IPS-15b (cell line): ENCODE data around the gene HIVEP3.

ENCODE experiments used
- H3K27me3 ChIP-seq: one replicate; pipeline ENCODE4 v1.6.1; 2013; ENCODE audit warnings: low read length; ENCODE audit not compliant: control insufficient read depth, insufficient read depth
- H3K36me3 ChIP-seq: one replicate; pipeline ENCODE4 v1.6.1; 2013; ENCODE audit warnings: low read length; ENCODE audit not compliant: control insufficient read depth, insufficient read depth
- H3K4me1 ChIP-seq: one replicate; pipeline ENCODE4 v1.6.1; 2013; ENCODE audit warnings: mild to moderate bottlenecking, low read length; ENCODE audit not compliant: control insufficient read depth, insufficient read depth
- H3K4me3 ChIP-seq: one replicate; pipeline ENCODE4 v1.5.1; 2013; ENCODE audit warnings: low read depth, low read length
- H3K9ac ChIP-seq: one replicate; pipeline ENCODE4 v1.6.1; 2013; ENCODE audit warnings: low read depth, mild to moderate bottlenecking, low read length
- H3K9me3 ChIP-seq: one replicate; pipeline ENCODE4 v1.6.1; 2013; ENCODE audit warnings: mild to moderate bottlenecking, low read length; ENCODE audit not compliant: control insufficient read depth, insufficient read depth

Gene HIVEP3

GRCh38 chr1:41656825-41657500, 261.8 kb downstream of the HIVEP3 start:
- Histone ChIP-seq H3K36me3 (no peaks in the 10 kb centered on the region), H3K4me1 (no peaks in the 10 kb centered on the region), H3K4me3 (no peak overlapping the region), H3K9me3 (no peaks in the 10 kb centered on the region), H3K9ac (no peak overlapping the region), H3K27me3 (peaks cover 25% of the 10 kb centered on the region)

- H3K9me3 ChIP-seq, result no peaks in the 10 kb centered on the region
- no peaks in the 10 kb centered on the region for H3K36me3 ChIP-seq
- no peak overlapping the region for H3K4me3 ChIP-seq
- H3K4me1 ChIP-seq, result no peaks in the 10 kb centered on the region
- peaks cover 17% of the 10 kb centered on the region for H3K27me3 ChIP-seq
- H3K9ac ChIP-seq, result no peak overlapping the region
Observed at GRCh38 chr1:41656068-41656467, 262.7 kb downstream of the HIVEP3 start.

DNA sequence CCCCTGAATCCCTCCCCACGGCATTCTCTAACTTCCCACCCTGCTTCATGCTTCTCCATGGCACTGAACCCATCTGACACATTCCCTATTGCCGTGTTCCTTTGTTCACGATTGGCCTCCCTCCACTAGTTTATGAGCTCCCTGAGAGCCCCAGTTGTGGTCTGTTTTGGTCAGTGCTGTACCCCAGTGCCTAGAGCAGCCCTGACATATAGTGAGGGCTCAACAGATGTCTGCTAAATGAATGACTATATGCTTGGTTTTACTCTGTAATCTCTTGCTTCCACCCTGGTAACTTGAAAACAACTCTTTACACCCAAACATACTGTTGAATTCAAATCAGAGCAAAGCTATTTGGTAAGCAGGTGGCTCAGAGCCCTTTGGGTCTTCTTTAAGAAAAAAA, 263.1 kb downstream of the HIVEP3 start:
- peaks cover 13% of the 10 kb centered on the region for H3K27me3 ChIP-seq
- H3K36me3 ChIP-seq, result no peaks in the 10 kb centered on the region
- H3K4me3 ChIP-seq, result no peak overlapping the region
- no peak overlapping the region for H3K9ac ChIP-seq
- H3K9me3 ChIP-seq, result no peaks in the 10 kb centered on the region
- H3K4me1 ChIP-seq, result no peaks in the 10 kb centered on the region

GRCh38 chr1:41653574-41653973, 265.1 kb downstream of the HIVEP3 start:
- no peaks in the 10 kb centered on the region for H3K9me3 ChIP-seq
- no peaks in the 10 kb centered on the region for H3K27me3 ChIP-seq
- H3K36me3 ChIP-seq, result no peaks in the 10 kb centered on the region
- no peaks in the 10 kb centered on the region for H3K4me1 ChIP-seq
- H3K4me3 ChIP-seq, result no peak overlapping the region
- no peak overlapping the region for H3K9ac ChIP-seq

DNA sequence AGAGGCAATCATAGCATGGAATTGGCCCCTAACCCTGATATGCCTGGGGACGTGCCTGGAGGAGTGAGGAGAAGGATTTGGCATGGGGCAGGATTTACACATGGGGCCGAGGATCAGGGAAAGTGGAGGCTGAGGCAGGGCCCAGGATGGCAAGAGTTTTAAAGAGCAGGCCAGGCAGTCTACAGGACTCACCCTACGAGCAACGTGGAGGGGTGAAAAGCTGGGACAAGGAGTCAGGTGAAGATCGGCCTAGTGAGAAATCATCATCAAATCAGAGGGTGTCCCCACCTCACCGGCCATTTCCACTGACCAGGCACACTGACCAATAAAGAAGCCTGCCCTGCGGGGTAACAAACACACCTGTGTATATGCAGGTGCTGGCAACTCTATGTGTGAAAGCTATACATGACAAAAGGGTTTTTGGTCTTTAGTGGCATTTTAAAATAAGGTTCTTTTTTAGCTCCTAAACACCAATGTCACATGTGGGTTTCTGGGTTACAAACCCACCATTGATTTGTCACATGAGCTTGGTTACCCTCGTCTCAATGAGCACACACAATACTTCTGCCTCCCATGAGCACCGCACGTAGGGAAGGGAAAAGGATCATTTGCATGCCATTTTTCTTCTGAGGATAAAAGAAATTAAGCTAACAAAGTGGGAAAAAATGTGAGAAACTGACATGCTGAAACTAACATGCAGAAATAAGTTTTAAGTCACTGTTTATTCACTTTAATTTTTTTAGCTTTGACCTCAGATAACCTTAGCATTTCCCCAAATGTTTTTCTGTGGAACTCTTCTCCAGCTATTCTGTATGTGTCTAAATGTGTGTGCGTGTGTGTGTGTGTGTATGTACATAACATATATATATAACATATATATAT, 266.1 kb downstream of the HIVEP3 start:
- Histone ChIP-seq H3K36me3 (no peaks in the 10 kb centered on the region), H3K9ac (no peak overlapping the region), H3K27me3 (no peaks in the 10 kb centered on the region), H3K4me1 (no peaks in the 10 kb centered on the region), H3K9me3 (no peaks in the 10 kb centered on the region), H3K4me3 (no peak overlapping the region)

- Histone ChIP-seq H3K4me1 (no peaks in the 10 kb centered on the region), H3K27me3 (no peaks in the 10 kb centered on the region), H3K36me3 (no peaks in the 10 kb centered on the region), H3K9me3 (no peaks in the 10 kb centered on the region), H3K9ac (no peak overlapping the region), H3K4me3 (no peak overlapping the region)
Observed at GRCh38 chr1:41650028-41650880, 268.5 kb downstream of the HIVEP3 start.

DNA sequence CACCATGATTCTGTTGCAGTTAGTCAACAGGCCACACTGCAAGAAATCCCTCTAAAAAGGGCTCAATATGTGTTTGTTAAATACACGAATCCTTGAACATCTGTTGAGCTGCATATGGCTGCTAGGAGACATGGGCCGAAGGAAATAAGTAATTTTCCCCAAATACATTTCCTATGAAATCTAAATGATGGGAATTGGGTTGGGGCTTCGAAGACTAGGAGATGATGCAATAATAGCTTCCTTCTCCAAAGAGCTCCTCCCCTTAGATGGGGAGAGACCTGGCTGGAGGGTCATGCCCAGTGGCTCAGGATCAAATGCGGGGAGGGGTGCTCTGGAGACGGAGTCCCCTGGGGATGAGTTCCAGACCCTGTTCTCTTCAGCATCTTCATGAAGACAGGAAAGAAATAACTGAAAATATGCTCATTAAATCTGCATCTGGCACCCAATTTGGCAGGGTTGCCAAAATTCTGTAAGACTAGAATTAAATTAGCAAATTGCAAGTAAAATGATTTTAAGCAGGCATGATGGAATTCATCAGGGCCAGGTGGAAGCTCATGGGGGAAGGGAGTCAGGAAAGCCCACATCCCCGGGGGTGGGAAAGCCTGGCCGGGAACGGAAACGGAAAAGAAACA, 269.2 kb downstream of the HIVEP3 start:
- Histone ChIP-seq H3K4me3 (no peak overlapping the region), H3K4me1 (no peaks in the 10 kb centered on the region), H3K27me3 (no peaks in the 10 kb centered on the region), H3K9ac (no peak overlapping the region), H3K9me3 (no peaks in the 10 kb centered on the region), H3K36me3 (no peaks in the 10 kb centered on the region)

GRCh38 chr1:41648844-41649243, 269.9 kb downstream of the HIVEP3 start:
- Histone ChIP-seq H3K27me3 (no peaks in the 10 kb centered on the region), H3K36me3 (no peaks in the 10 kb centered on the region), H3K9ac (no peak overlapping the region), H3K4me1 (no peaks in the 10 kb centered on the region), H3K4me3 (no peak overlapping the region), H3K9me3 (no peaks in the 10 kb centered on the region)

DNA sequence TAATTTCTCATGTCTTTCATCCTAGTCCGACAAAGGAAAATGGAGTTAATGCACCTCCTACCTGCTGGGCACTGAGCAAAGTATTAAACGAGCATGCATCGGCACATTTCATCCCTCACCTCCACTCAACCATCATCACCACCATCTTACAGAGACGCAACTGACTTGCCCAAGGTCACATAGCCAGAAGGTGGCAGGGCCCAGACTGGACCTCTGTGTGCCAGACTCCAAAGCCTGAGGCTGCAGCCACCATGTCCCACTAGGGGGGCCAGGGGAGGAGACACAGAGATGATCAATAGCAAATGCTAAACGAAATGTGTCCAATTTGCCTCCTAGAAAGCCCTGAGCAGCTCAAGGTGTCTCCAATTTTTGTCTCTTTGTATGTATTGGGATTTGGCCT, 270.5 kb downstream of the HIVEP3 start:
- no peak overlapping the region for H3K9ac ChIP-seq
- H3K36me3 ChIP-seq, result no peaks in the 10 kb centered on the region
- no peaks in the 10 kb centered on the region for H3K4me1 ChIP-seq
- H3K4me3 ChIP-seq, result no peak overlapping the region
- no peaks in the 10 kb centered on the region for H3K9me3 ChIP-seq
- no peaks in the 10 kb centered on the region for H3K27me3 ChIP-seq

DNA sequence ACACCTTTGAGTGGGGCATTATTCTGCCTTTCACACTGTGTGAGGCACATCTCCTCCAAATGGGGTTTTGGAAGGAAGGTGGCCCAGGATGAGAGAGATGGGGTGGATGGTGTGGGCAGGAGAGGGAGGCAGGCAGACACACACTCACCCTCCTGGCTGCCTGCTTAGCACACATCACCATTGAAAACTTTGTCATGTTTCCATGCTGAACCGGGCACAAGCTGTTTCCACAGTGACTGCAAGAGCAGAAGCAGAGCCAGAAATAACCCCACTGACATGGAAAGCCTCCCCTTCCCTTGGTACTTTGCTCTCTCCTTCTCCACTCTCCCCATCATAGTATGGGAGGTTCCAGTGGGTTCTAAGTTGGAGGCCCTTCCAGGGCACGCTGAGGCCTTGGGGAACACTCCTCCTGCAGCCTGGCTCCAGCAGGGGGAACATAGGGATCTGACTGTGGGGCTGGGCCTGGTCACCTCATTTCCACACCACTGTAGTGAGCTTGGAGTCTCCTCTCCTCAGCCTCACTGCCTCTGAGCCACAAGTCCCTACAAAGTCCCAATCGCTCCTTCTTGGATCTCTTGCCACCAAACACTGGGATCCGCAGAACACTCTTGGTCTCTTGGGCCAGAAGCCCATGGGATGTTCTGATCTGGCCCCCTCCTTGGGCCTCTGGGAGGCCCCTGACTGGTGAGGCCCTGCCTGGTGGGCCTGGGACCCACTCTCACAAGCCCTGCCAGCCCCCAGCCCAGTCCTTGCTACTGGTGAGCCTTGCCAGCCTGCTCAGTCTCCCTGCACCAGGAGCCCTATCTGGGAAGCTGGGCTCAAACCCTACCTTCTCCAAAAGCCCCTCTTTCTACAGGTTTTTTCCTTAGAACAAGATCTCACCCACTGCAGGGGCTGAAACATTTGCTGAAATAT, 271.2 kb downstream of the HIVEP3 start:
- Histone ChIP-seq H3K4me1 (no peaks in the 10 kb centered on the region), H3K9ac (no peak overlapping the region), H3K9me3 (no peaks in the 10 kb centered on the region), H3K27me3 (no peaks in the 10 kb centered on the region), H3K36me3 (no peaks in the 10 kb centered on the region), H3K4me3 (no peak overlapping the region)
